ENCODE measurements around the gene PEAR1.

GRCh38 chr1:156880473-156880872 lies 13.0 kb upstream of the PEAR1 start:
- TF ChIP-seq CTCF (IDR thresholded peaks at IDR 0.05; ENCODE audit: control extremely low read depth in 1 of 3, insufficient read depth in 1 of 3, low read depth in 1 of 3, low read length in 3 of 3), result no peak
- TF ChIP-seq TEAD4 (IDR thresholded peaks at IDR 0.05; ENCODE audit: low read depth, low read length), result no peak
- no peak for TF ChIP-seq EP300 (IDR thresholded peaks at IDR 0.05; ENCODE audit: borderline replicate concordance in 1 of 2, low read depth in 2 of 2, low read length in 2 of 2)
